OCI-LY7 (cell line): ENCODE data around the gene CRYM. TPM values are rescaled to one million over a fixed set of nuclear protein-coding genes. Genes with fewer than 3 reads are reported as not detected.

Source experiments
- Bru-seq: library from RNA; stranded (reverse); fragments of 400-500 nt; gene quantifications from one replicate; lab custom pipeline; 2021; lab: Mats Ljungman, UMichigan
- BruChase-seq, 2 experiments: library from RNA; stranded (reverse); fragments of 400-500 nt; gene quantifications; one replicate each; lab custom pipeline; 2021; lab: Mats Ljungman, UMichigan
- BruUV-seq: library from RNA; stranded (reverse); fragments of 400-500 nt; replicated peaks from 2 replicates; lab custom pipeline; 2021; lab: Mats Ljungman, UMichigan
- CTCF ChIA-PET: fragments of 300-600 bp; sonication (Branson Sonifier 250); formaldehyde crosslinking; loops from one replicate; lab custom pipeline; 2022; ENCODE audit warnings: antibody characterized with exemption; ENCODE audit not compliant: unreplicated experiment; lab: Charles Lee
- POLR2A ChIA-PET: fragments of 300-600 bp; sonication (Branson Sonifier 250); formaldehyde crosslinking; loops from one replicate; lab custom pipeline; 2022; ENCODE audit warnings: antibody characterized with exemption; lab: Charles Lee
- DNase-seq: peaks from one replicate; pipeline ENCODE4 v3.0.0-alpha.2; 2015; ENCODE audit warnings: low spot score
- H2AFZ ChIP-seq: fragments of 200-600 bp; sonication (generic), shearing (Covaris generic); 2 replicates; pipeline ENCODE4 v1.6.1; 2014; ENCODE audit warnings: mild to moderate bottlenecking, antibody characterized with exemption, low read length, moderate library complexity
- H3K27ac ChIP-seq: fragments of 200-600 bp; sonication (generic); 2 replicates; pipeline ENCODE4 v1.5.1; 2014; ENCODE audit warnings: mixed run types, low read depth, mild to moderate bottlenecking, moderate library complexity, low read length, inconsistent platforms; ENCODE audit not compliant: poor library complexity, severe bottlenecking
- H3K36me3 ChIP-seq: fragments of 200-600 bp; sonication (generic); 2 replicates; pipeline ENCODE4 v1.6.1; 2014; ENCODE audit warnings: mild to moderate bottlenecking, antibody characterized with exemption, low read length, moderate library complexity, mixed read lengths; ENCODE audit not compliant: insufficient read depth
- H3K4me1 ChIP-seq: fragments of 200-600 bp; sonication (generic); 2 replicates; pipeline ENCODE4 v1.5.1; 2014; ENCODE audit warnings: mild to moderate bottlenecking, low read length; ENCODE audit not compliant: insufficient read depth, poor library complexity, severe bottlenecking
- H3K4me2 ChIP-seq: fragments of 200-600 bp; sonication (generic); 2 replicates; pipeline ENCODE4 v1.6.1; 2014; ENCODE audit warnings: mild to moderate bottlenecking, low read length
- H3K4me3 ChIP-seq: fragments of 200-600 bp; sonication (generic); 2 replicates; pipeline ENCODE4 v1.5.1; 2014; ENCODE audit warnings: mild to moderate bottlenecking, low read depth, low read length; ENCODE audit not compliant: poor library complexity, severe bottlenecking
- H3K79me2 ChIP-seq: fragments of 200-600 bp; sonication (generic); 2 replicates; pipeline ENCODE4 v1.6.1; 2016; ENCODE audit warnings: low read depth, mild to moderate bottlenecking, low read length, moderate library complexity, mixed read lengths; ENCODE audit not compliant: insufficient read depth
- H3K9me2 ChIP-seq: fragments of 200-600 bp; sonication (generic); 2 replicates; pipeline ENCODE4 v1.6.1; 2016; ENCODE audit warnings: mild to moderate bottlenecking, low read length, mixed read lengths; ENCODE audit not compliant: insufficient read depth
- H3K9me3 ChIP-seq: fragments of 200-600 bp; sonication (generic); 2 replicates; pipeline ENCODE4 v1.6.1; 2014; ENCODE audit warnings: mild to moderate bottlenecking, mixed run types, low read length, mixed read lengths
- H4K20me1 ChIP-seq: fragments of 200-600 bp; sonication (generic); 2 replicates; pipeline ENCODE4 v1.6.1; 2014; ENCODE audit warnings: mild to moderate bottlenecking, antibody characterized with exemption, low read length, moderate library complexity, mixed read lengths; ENCODE audit not compliant: insufficient read depth
- CTCF ChIP-seq: fragments of 200-600 bp; sonication (generic); conservative IDR thresholded peaks from 2 replicates; pipeline ENCODE4 v1.5.1; 2014; ENCODE audit warnings: mild to moderate bottlenecking, antibody characterized with exemption, low read length, moderate library complexity, mixed read lengths
- EZH2phosphoT487 ChIP-seq: fragments of 200-600 bp; sonication (generic); IDR thresholded peaks from 2 replicates; pipeline ENCODE4 v1.6.1; 2018; ENCODE audit warnings: low read depth, borderline replicate concordance, mild to moderate bottlenecking, mixed run types, antibody characterized with exemption, low read length, moderate library complexity, mixed read lengths
- intact Hi-C: fragments of 100-400 bp; cut with micrococcal nuclease; formaldehyde crosslinking; loops from one replicate; pipeline ENCODE4 v1.10.0; 2022; ENCODE audit not compliant: unreplicated experiment
- long read RNA-seq: library from polyadenylated mRNA; stranded (forward); transcript quantifications from one replicate; pipeline ENCODE4 v2.0.0, GENCODE V29; 2022
- total RNA-seq, 2 experiments: library from RNA; depleted of rRNA in 1 of 2; stranded (reverse); fragments of >200 nt in 1 of 2; shearing (Covaris generic) in 1 of 2; gene quantifications; 2 replicates each; pipeline ENCODE4 v1.2.3, GENCODE V29; 2014 to 2022

CRYM gene
- total RNA-seq (2014; rRNA removed; shearing (Covaris generic)) (0.18 and 0.28 TPM in 2 replicates), total RNA-seq (2022) (0.23 and 0.70 TPM in 2 replicates), Bru-seq, nascent RNA (percentile 28 among the genes with signal in this experiment), BruChase-seq, experiment 1, labeled RNA remaining after a 6-hour chase (percentile 21 among the genes with signal in this experiment), BruChase-seq, experiment 2, labeled RNA remaining after a 2-hour chase (percentile 21 among the genes with signal in this experiment)
- long read RNA-seq, partial matches to known transcripts = 1 of 1 reads
- long read RNA-seq, other reads (novel, unspliced or antisense) = 0 of 1 reads

- H3K4me2 ChIP-seq = peak within 1 kb of the TSS; percentile 79
- H3K4me1 ChIP-seq = peaks cover 23% of the 10 kb centered on the region
- H3K27ac ChIP-seq = no peak within 1 kb of the TSS
- H3K36me3 ChIP-seq = no peaks in the 10 kb centered on the region
- intact Hi-C loops = loop anchor here (5.0 to 10.0 kb wide), 2 partner anchors 91 to 277 kb away; no protein-coding TSS in a partner anchor
- H2AFZ ChIP-seq = peak within 1 kb of the TSS; percentile 44; the same call in 1 of the 2 replicates
- H4K20me1 ChIP-seq = no peaks in the 10 kb centered on the region
- ChIA-PET POLR2A (interaction anchor here (0.7 to 0.8 kb wide), 2 partner anchors 89 to 1408 kb away, joined by 3 to 4 read pairs; no protein-coding TSS in a partner anchor), CTCF (no interaction called here)
- no peaks in the 10 kb centered on the region for H3K79me2 ChIP-seq
- DNase-seq = peak; percentile 76
- no peaks in the 10 kb centered on the region for H3K9me3 ChIP-seq
- H3K4me3 ChIP-seq = peak within 1 kb of the TSS; percentile 54
- no TSS peak for BruUV-seq
- TF ChIP-seq CTCF = peak; percentile 89
- no peak for TF ChIP-seq EZH2phosphoT487
- H3K9me2 ChIP-seq = no peaks in the 10 kb centered on the region
These were observed at the start of gene CRYM for GRCh38 chr16:21277927-21278706. TSS of gene CRYM (minus strand) at chr16:21278290. CDS start at chr16:21278251, 39 bp downstream.

GRCh38 chr16:21327046-21327445 lies 49.0 kb upstream of the CRYM start:
- H3K4me2 ChIP-seq = no peak overlapping the region
- no peak overlapping the region for H3K4me3 ChIP-seq
- no peaks in the 10 kb centered on the region for H3K9me3 ChIP-seq
- no peaks in the 10 kb centered on the region for H3K79me2 ChIP-seq
- ChIA-PET POLR2A (no interaction called here), CTCF (no interaction called here)
- H2AFZ ChIP-seq = no peak overlapping the region
- H3K9me2 ChIP-seq = no peaks in the 10 kb centered on the region
- no peak overlapping the region for H3K27ac ChIP-seq
- intact Hi-C loops = no loop called here
- BruUV-seq = no TSS peak
- no peaks in the 10 kb centered on the region for H3K4me1 ChIP-seq
- H3K36me3 ChIP-seq = peaks cover 3% of the 10 kb centered on the region; the same call in 1 of the 2 replicates
- TF ChIP-seq CTCF = no peak
- no peak for TF ChIP-seq EZH2phosphoT487
- no peaks in the 10 kb centered on the region for H4K20me1 ChIP-seq
- DNase-seq = no peak
